Mesenteric fat pad (tissue), 1 donor: ENCODE data around the gene COG8. TPM values are rescaled to one million over a fixed set of nuclear protein-coding genes. Genes with fewer than 3 reads are reported as not detected.
"Not testable (repeated sequence)": the region's sequence is repeated elsewhere in the genome, so short reads cannot be mapped to it uniquely, and the experiment has no call there.

ENCODE experiments used
- DNase-seq: peaks from one replicate; pipeline ENCODE4 v3.0.0-alpha.2; 2020; ENCODE audit warnings: low spot score
- total RNA-seq: library from RNA; stranded (reverse); fragmentation: NEBNext Ultra II Directional; extraction: Animal tissue kit (Norgen Biotek cat#: 25700); gene quantifications from one replicate; pipeline ENCODE4 v1.2.1, GENCODE V29; 2021
- donor health status: DM: yes; HTN: yes; CAD: no.

COG8 gene
- total RNA-seq, 1 donor from 2014 or later = 25.0 TPM

- DNase-seq = no peak
Observed at GRCh38 chr16:69293401-69293800, 46.0 kb downstream of the COG8 start.

- DNase-seq = not testable (repeated sequence)
Observed at GRCh38 chr16:69291657-69292056, 47.7 kb downstream of the COG8 start.

- DNase-seq = no peak
Observed at GRCh38 chr16:69286941-69287713, 52.2 kb downstream of the COG8 start.

- DNase-seq = no peak
Observed at GRCh38 chr16:69285240-69285639, 54.1 kb downstream of the COG8 start.

- no peak for DNase-seq
Observed at GRCh38 chr16:69283851-69284250, 55.5 kb downstream of the COG8 start.

GRCh38 chr16:69277413-69277812 is 62.0 kb downstream of the COG8 start:
- DNase-seq = no peak

Other genes starting within 250 kb of the COG8 start
- gene HAS3, start 233.9 kb downstream of the COG8 start, total RNA-seq = 0.77 TPM
- gene CHTF8, start 207.0 kb downstream of the COG8 start, total RNA-seq = 84.5 TPM
- 57.4 TPM for gene UTP4, start 206.9 kb downstream of the COG8 start, total RNA-seq
- gene SNTB2, start 152.4 kb downstream of the COG8 start, total RNA-seq = 49.2 TPM
- gene VPS4A, start 28.2 kb downstream of the COG8 start, total RNA-seq = 36.3 TPM
- 14.8 TPM for gene PDF, start 9.0 kb downstream of the COG8 start, total RNA-seq
- gene NIP7, start 208 bp upstream of the COG8 start, total RNA-seq = 32.8 TPM
- 1.2 TPM for gene TMED6, start 12.2 kb upstream of the COG8 start, total RNA-seq
- 30.6 TPM for gene TERF2, start 46.4 kb upstream of the COG8 start, total RNA-seq
- 62.5 TPM for gene CYB5B, start 85.1 kb upstream of the COG8 start, total RNA-seq
- gene NFAT5, start 226.4 kb upstream of the COG8 start, total RNA-seq = 48.3 TPM